CD4-positive, CD25-positive, alpha-beta regulatory T cell (primary cell): ENCODE data around the gene ARHGAP8. TPM values are rescaled to one million over a fixed set of nuclear protein-coding genes. Genes with fewer than 3 reads are reported as not detected.

Experiments
- ATAC-seq, 2 donors: fragments of 150-1000 bp; cut with Tn5 transposase; one replicate each; pipeline ENCODE4 v1.10.0; 2021; ENCODE audit warnings: low read depth in 2 of 2, moderate number of reproducible peaks in 2 of 2, moderate library complexity in 1 of 2
- DNase-seq, 3 donors: peaks; one replicate each; pipeline versions ENCODE4 v3.0.0 to v3.0.0-alpha.2; 2012 to 2022; ENCODE audit warnings: mixed read lengths in 1 of 3
- H3K27ac ChIP-seq: one replicate; pipeline ENCODE4 v1.7.0; 2013; ENCODE audit warnings: mild to moderate bottlenecking, low read length; ENCODE audit not compliant: insufficient read depth, poor library complexity, severe bottlenecking
- H3K27me3 ChIP-seq: one replicate; pipeline ENCODE4 v1.7.0; 2013; ENCODE audit warnings: low read length; ENCODE audit not compliant: control insufficient read depth, insufficient read depth
- H3K36me3 ChIP-seq: one replicate; pipeline ENCODE4 v1.7.0; 2013; ENCODE audit warnings: mild to moderate bottlenecking, low read length, moderate library complexity; ENCODE audit not compliant: control insufficient read depth, insufficient read depth
- H3K4me1 ChIP-seq: 2 replicates; pipeline ENCODE4 v1.7.0; 2013; ENCODE audit warnings: mild to moderate bottlenecking, low read length; ENCODE audit not compliant: insufficient read depth, control insufficient read depth, poor library complexity, severe bottlenecking
- H3K4me3 ChIP-seq: one replicate; pipeline ENCODE4 v1.7.0; 2013; ENCODE audit warnings: low read depth, mild to moderate bottlenecking, low read length, moderate library complexity
- H3K9me3 ChIP-seq, 2 experiments: 1 replicate in 1 of 2; 2 replicates in 1 of 2; pipeline ENCODE4 v1.7.0; 2013; ENCODE audit warnings: low read length in 2 of 2, mild to moderate bottlenecking in 1 of 2, moderate library complexity in 1 of 2; ENCODE audit not compliant: control insufficient read depth in 2 of 2
- H3K27ac Mint-ChIP-seq, 3 donors: one replicate each; pipeline ENCODE4 v1.8.0; 2020 to 2022; ENCODE audit warnings: mild to moderate bottlenecking in 3 of 3, mixed read lengths in 3 of 3, moderate library complexity in 2 of 3
- H3K27me3 Mint-ChIP-seq: one replicate; pipeline ENCODE4 v1.8.0; 2022; ENCODE audit warnings: mild to moderate bottlenecking, mixed read lengths
- H3K36me3 Mint-ChIP-seq: one replicate; pipeline ENCODE4 v1.8.0; 2020; ENCODE audit warnings: mixed read lengths
- H3K4me1 Mint-ChIP-seq, 4 donors: one replicate each; pipeline ENCODE4 v1.8.0; 2020 to 2022; ENCODE audit warnings: mixed read lengths in 4 of 4, mild to moderate bottlenecking in 1 of 4
- H3K4me3 Mint-ChIP-seq, 4 donors: one replicate each; pipeline ENCODE4 v1.8.0; 2020 to 2022; ENCODE audit warnings: mild to moderate bottlenecking in 4 of 4, mixed read lengths in 4 of 4, moderate library complexity in 3 of 4
- H3K9me3 Mint-ChIP-seq, 7 donors: one replicate each; pipeline ENCODE4 v1.8.0; 2020 to 2022; ENCODE audit warnings: mixed read lengths in 7 of 7, mild to moderate bottlenecking in 3 of 7, moderate library complexity in 2 of 7
- polyA plus RNA-seq, 4 donors: library from polyadenylated mRNA; unstranded; fragments of 300-500 nt; fragmentation: Illumina TruSeq; gene quantifications; one replicate each; pipeline ENCODE4 v1.2.3, GENCODE V29; 2021
- total RNA-seq: library from RNA; stranded (reverse); gene quantifications from one replicate; pipeline ENCODE4 v1.2.3, GENCODE V29; 2022

ARHGAP8 gene
- 2.6 TPM for total RNA-seq
- under 1 TPM in 3 of 4 donors, not detected in 1; 0.18 to 0.59 (median 0.42) TPM for polyA plus RNA-seq

DNA sequence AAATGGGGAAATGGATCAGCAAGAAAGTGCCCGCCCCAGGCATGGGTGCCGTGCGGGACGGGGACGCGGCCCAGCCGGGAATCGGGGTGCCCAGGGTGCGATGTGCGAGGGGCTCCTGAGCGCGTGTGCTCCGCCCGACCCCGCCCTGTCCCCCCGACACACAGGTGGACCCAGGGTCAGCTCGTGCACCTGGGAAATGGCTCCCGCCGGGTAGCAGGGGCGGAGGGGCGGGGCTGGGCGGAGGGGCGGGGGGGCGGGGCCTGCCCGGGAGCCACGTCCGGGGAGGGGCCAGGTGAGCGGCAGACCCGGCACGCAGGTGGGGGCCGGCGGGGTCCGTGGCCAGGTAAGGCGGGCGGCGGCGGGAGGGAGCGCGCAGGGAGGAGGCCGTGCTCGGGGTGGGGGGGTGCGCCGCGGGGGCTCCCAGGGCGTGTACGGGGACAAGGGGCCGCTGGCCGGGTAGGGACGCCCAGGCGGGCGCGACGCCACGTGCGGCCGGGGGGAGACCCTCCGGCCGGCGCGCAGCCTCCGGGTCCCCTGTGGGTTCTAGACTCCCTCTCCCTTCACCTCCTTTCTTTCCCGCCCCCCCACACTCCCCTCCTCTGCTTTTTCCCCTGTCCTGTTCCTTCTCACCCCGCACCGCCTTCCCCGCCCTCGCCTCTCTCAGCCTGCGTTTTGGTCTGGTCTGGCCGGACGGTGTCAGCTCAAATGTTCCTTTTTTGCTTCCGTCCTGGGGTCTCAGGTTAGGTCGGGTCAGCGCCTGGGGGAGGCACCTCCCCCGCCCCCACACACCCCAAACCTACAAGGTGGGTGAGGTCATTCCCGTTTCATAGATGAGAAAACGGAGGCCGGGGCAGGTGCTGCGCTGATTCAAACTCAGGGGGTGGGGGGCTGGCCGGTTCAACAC is at the start of gene ARHGAP8:
Gene ARHGAP8, plus strand, starts transcription at position 291 of the 904 bp plus-strand sequence. CDS start 33,953 bp downstream, outside the sequence.
- H3K9me3 Mint-ChIP-seq: peaks cover 0 to 2% (median 0%) of the 10 kb centered on the region in 7 donors

DNA sequence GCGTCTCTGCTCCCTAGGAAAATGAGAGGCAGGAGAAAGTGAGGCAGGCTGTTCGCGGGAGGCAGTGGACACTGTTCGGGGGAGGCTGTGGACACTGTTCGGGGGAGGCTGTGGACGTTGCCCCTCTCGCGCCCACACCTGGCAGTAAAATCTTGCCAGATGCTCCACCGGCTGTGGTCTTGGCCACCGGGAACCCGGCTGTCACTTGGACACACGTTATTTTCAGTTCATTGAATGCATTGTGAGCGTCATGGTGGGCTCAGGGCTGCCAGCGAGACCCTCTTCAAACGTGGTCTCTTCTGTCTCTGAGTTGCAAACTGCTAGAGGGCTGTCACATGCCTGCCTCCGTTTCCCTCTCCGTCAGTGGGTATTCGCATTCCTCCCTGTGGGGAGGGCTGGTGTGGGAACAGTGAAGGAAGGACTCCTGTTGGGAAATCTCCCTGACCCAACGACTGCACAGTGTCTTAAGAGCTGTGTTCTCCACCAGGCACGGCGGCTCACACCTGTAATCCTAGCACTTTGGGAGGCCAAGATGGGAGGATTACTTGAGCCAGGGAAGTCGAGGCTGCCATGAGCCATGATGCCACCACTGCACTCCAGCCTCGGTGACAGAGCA is 49.0 kb upstream of the ARHGAP8 start:
- H3K36me3 ChIP-seq: no peaks in the 10 kb centered on the region
- H3K27me3 ChIP-seq: no peaks in the 10 kb centered on the region
- H3K27me3 Mint-ChIP-seq: no peaks in the 10 kb centered on the region
- DNase-seq (no peak), ATAC-seq (no peak)
- no peaks in the 10 kb centered on the region for H3K9me3 ChIP-seq
- peak overlapping the region; percentile 26 for H3K4me3 ChIP-seq
- H3K36me3 Mint-ChIP-seq: peaks cover 4% of the 10 kb centered on the region
- peak overlapping the region; percentile 68 to 83 (median 78) for H3K4me3 Mint-ChIP-seq
- H3K4me1 ChIP-seq: peaks cover 21% of the 10 kb centered on the region
- no peaks in the 10 kb centered on the region for H3K9me3 Mint-ChIP-seq
- no peak overlapping the region for H3K27ac ChIP-seq
- H3K4me1 Mint-ChIP-seq: peaks cover 0 to 30% (median 3%) of the 10 kb centered on the region in 4 donors
- H3K27ac Mint-ChIP-seq: peak overlapping the region in 1 of 3 donors; percentile 26

More for the DNA sequence above, at the start of gene ARHGAP8:
- Histone ChIP-seq H3K27me3 (peaks cover 17% of the 10 kb centered on the region), H3K9me3 (peaks cover 0 to 7% of the 10 kb centered on the region in 2 experiments), H3K36me3 (no peaks in the 10 kb centered on the region), H3K4me3 (no peak within 1 kb of the TSS), H3K27ac (no peak within 1 kb of the TSS), H3K4me1 (peaks cover 6% of the 10 kb centered on the region)
- Mint-ChIP-seq H3K4me1 (peaks cover 0 to 13% (median 0%) of the 10 kb centered on the region in 4 donors), H3K27me3 (peaks cover 63% of the 10 kb centered on the region), H3K4me3 (peak within 1 kb of the TSS in 3 of 4 donors; percentile 61 to 89 (median 85)), H3K36me3 (no peaks in the 10 kb centered on the region), H3K27ac (no peak within 1 kb of the TSS)
- no peak for DNase-seq
- no peak for ATAC-seq

DNA sequence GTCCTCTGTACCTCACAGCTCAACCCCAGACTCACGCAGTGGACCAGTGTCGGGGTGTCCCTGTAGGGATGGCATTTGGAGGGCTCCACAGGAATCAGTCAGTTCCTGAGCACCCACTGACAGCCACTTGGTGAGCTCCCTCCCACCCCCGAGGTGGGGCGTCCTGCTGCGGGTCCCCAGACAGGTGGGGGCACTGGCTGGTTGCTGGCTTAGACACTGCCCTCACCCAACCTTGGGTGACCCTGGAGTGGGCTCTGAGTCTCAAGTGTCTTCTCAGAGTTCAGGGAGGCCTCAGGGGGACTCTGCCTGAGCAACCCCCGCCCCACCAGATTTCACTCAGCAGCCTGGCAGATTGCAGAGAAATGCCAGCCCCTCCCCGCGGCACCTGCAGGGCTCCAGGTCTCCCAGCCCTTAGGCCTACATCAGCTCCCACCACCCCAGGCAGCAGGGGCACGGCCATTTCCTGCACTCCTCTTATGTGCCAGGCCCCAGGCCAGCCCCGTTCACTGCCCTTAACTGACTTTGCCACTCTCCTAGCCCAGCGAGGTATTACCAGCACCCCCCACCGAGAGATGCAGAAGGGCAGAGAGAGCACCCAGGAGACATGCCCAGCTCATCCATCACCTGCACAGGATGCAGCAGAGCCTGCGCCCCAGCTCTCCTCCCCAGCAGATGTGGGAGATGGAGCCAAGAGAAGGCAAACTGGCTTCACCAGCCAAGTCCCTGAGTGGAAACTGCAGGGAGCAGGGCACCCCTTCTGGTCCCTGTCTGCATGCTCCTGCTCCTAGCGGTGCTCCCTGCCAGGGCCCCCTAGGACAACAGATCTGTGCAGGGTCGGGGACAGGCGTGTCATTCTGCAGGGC is 48.0 kb upstream of the ARHGAP8 start:
- H3K27ac Mint-ChIP-seq: peak overlapping the region in 1 of 3 donors; percentile 25
- Histone ChIP-seq H3K36me3 (no peaks in the 10 kb centered on the region), H3K4me1 (peaks cover 21% of the 10 kb centered on the region), H3K27ac (no peak overlapping the region), H3K4me3 (no peak overlapping the region), H3K27me3 (no peaks in the 10 kb centered on the region), H3K9me3 (no peaks in the 10 kb centered on the region)
- DNase-seq (no peak), ATAC-seq (no peak)
- H3K4me3 Mint-ChIP-seq: peak overlapping the region; percentile 68 to 83 (median 79)
- H3K9me3 Mint-ChIP-seq: no peaks in the 10 kb centered on the region
- H3K4me1 Mint-ChIP-seq: peaks cover 0 to 33% (median 3%) of the 10 kb centered on the region in 4 donors
- no peaks in the 10 kb centered on the region for H3K27me3 Mint-ChIP-seq
- peaks cover 4% of the 10 kb centered on the region for H3K36me3 Mint-ChIP-seq

DNA sequence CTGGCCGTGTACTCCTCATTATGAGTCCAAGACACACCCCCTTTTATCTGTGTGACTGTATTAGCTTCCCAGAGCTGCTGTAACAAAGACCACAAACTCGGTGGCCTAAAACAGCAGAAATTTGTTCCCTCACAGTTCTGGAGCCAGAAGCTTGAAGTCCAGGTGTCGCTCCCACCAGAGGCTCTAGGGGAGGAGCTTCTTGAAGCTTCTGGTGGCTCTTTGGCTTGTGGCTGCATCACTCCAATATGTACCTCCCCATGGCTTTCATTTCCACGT is 47.4 kb upstream of the ARHGAP8 start:
- no peaks in the 10 kb centered on the region for H3K27me3 ChIP-seq
- Mint-ChIP-seq H3K27me3 (no peaks in the 10 kb centered on the region), H3K9me3 (no peaks in the 10 kb centered on the region), H3K27ac (peak overlapping the region in 1 of 3 donors; percentile 32), H3K4me3 (peak overlapping the region in 3 of 4 donors; percentile 7 to 48 (median 41)), H3K36me3 (peaks cover 4% of the 10 kb centered on the region), H3K4me1 (peaks cover 0 to 36% (median 3%) of the 10 kb centered on the region in 4 donors)
- ATAC-seq (no peak), DNase-seq (no peak)
- H3K36me3 ChIP-seq: no peaks in the 10 kb centered on the region
- no peak overlapping the region for H3K27ac ChIP-seq
- no peaks in the 10 kb centered on the region for H3K9me3 ChIP-seq
- no peak overlapping the region for H3K4me3 ChIP-seq
- peaks cover 23% of the 10 kb centered on the region for H3K4me1 ChIP-seq

DNA sequence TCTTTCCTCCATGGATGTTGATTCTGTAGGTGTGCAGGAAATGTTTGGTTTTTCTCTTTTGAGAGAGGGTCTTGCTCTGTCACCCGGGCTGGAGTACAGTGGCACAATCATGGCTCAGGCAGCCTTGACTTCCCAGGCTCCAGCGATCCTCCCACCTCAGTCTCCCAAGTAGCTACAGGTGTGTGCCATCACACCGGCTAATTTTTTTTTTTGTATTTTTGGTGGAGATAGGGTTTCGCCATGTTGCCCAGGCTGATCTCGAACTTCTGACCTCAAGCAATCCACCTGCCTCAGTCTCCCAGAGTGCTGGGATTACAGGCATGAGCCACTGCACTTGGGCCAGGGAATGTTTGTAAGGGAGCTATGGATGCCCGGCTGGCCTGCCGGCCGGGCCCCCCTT is 45.9 kb upstream of the ARHGAP8 start:
- Mint-ChIP-seq H3K27me3 (no peaks in the 10 kb centered on the region), H3K36me3 (peaks cover 4% of the 10 kb centered on the region), H3K4me1 (peaks cover 0 to 45% (median 6%) of the 10 kb centered on the region in 4 donors), H3K9me3 (no peaks in the 10 kb centered on the region), H3K27ac (no peak overlapping the region), H3K4me3 (peak overlapping the region in 1 of 4 donors; percentile 7)
- Histone ChIP-seq H3K4me1 (peaks cover 29% of the 10 kb centered on the region), H3K27me3 (no peaks in the 10 kb centered on the region), H3K9me3 (no peaks in the 10 kb centered on the region), H3K4me3 (no peak overlapping the region), H3K27ac (no peak overlapping the region), H3K36me3 (no peaks in the 10 kb centered on the region)
- DNase-seq (no peak), ATAC-seq (no peak)

DNA sequence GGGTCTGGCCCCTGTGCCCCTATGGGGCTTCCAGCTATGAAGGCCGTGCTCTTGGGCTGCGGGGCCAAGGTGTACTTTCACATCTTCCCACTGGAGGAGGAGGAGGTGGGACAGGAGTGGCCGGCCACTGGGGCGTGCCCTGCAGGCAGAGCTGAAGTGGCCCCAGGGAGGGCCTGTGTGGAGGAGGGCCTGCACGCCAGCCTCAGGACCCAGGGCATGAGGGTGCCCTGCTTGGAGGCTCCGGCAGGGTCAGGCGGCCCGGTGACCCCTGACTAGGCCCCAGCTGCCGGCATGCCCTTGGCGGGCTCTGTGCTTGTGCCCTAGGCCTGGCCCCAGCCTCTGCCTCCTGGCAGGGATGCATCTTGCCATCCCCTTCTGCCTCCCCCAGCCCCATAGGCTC is 45.2 kb upstream of the ARHGAP8 start:
- Histone ChIP-seq H3K4me3 (no peak overlapping the region), H3K36me3 (no peaks in the 10 kb centered on the region), H3K9me3 (no peaks in the 10 kb centered on the region), H3K27me3 (no peaks in the 10 kb centered on the region), H3K27ac (no peak overlapping the region), H3K4me1 (peaks cover 26% of the 10 kb centered on the region)
- ATAC-seq (no peak), DNase-seq (no peak)
- H3K9me3 Mint-ChIP-seq: no peaks in the 10 kb centered on the region
- H3K4me1 Mint-ChIP-seq: peaks cover 0 to 41% (median 6%) of the 10 kb centered on the region in 4 donors
- no peaks in the 10 kb centered on the region for H3K27me3 Mint-ChIP-seq
- H3K4me3 Mint-ChIP-seq: no peak overlapping the region
- peak overlapping the region in 1 of 3 donors; percentile 80 for H3K27ac Mint-ChIP-seq
- H3K36me3 Mint-ChIP-seq: peaks cover 4% of the 10 kb centered on the region

DNA sequence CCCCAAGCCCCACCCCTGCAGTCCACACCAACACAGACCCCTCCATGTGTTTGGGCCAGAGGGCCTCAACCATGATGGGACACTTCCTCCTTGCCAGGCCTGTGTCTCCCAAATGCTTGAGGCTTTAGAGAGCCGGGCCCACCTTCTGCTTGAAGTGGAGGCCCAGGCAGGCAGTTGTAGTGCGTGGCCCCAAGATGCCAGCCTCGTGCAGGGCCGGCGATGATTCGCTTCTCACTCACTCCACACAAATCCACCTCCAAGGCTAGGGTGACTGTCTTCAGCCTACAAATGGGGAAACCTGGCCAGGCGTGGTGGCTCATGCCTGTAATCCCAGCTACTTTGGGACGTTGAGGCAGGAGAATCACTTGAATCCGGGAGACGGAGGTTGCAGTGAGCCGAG is 44.6 kb upstream of the ARHGAP8 start:
- no peaks in the 10 kb centered on the region for H3K27me3 ChIP-seq
- H3K9me3 Mint-ChIP-seq: no peaks in the 10 kb centered on the region
- peaks cover 22% of the 10 kb centered on the region for H3K4me1 ChIP-seq

More for the DNA sequence above, 44.6 kb upstream of the ARHGAP8 start:
- DNase-seq (no peak), ATAC-seq (no peak)
- Histone ChIP-seq H3K36me3 (no peaks in the 10 kb centered on the region), H3K9me3 (no peaks in the 10 kb centered on the region), H3K27ac (no peak overlapping the region), H3K4me3 (no peak overlapping the region)
- no peak overlapping the region for H3K4me3 Mint-ChIP-seq
- H3K36me3 Mint-ChIP-seq: peaks cover 4% of the 10 kb centered on the region
- H3K4me1 Mint-ChIP-seq: peaks cover 0 to 45% (median 6%) of the 10 kb centered on the region in 4 donors
- H3K27ac Mint-ChIP-seq: no peak overlapping the region
- no peaks in the 10 kb centered on the region for H3K27me3 Mint-ChIP-seq
